GM18520 (cell line): ENCODE results near the gene STMN1.
"Not testable (repeated sequence)": the region's sequence is repeated elsewhere in the genome, so short reads cannot be mapped to it uniquely, and the experiment has no call there.

Experiments
- ATAC-seq: cut with Tn5 transposase; IDR thresholded peaks from one replicate; pipeline ENCODE4 v1.9.1; 2021; ENCODE audit not compliant: unreplicated experiment

The STMN1 gene

DNA sequence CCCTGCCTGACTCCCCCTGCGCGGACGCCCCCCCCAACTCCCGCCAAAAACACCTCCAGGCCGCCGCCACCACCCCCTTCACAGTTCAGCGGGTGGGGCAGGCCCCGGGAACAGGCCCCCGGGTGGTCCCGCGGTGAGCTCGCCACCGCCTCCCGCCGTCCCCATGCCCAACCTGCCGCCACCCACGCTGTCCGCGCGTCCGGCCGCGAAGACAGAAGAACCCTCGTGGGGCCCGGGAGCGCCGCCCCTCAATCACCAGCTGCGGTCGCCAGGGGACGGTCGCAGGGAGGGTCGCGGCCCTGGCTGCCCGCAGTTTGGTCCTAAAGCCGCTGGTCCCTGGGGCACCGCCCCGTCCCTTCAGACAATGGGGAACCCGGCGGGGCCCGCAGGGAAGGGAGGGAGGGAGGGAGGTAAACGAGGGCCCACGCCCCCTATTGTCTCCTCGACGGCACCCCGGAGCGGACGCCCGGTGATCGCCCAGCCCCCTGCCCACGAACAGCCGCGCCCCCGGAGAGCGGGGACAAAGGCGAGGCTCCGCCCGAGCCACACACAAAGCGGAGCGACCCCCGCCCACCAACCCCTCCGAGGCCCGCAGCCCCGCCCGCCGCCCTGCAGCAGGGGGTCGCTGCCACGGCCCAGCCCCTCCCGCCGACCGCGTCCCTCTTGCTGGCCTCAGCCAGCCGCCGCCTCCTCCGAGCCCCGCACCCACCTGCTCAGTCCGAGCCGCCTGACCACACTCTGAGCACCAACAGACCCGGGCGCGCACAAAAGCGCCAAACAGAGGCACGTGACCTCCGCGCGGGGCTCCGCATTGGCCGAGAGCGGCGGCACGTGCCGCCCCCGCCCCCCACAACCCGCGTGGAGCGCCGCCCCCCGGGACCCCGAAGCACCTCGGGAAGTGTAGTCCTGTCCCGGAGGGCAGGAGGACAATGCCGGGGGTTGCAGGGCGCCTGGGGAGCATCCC lies at the start of gene STMN1:
Gene STMN1 (minus strand): TSS at position 740 of the 964 bp plus-strand sequence. CDS start 1,743 bp downstream, outside the sequence.
- ATAC-seq: peak; percentile 46

DNA sequence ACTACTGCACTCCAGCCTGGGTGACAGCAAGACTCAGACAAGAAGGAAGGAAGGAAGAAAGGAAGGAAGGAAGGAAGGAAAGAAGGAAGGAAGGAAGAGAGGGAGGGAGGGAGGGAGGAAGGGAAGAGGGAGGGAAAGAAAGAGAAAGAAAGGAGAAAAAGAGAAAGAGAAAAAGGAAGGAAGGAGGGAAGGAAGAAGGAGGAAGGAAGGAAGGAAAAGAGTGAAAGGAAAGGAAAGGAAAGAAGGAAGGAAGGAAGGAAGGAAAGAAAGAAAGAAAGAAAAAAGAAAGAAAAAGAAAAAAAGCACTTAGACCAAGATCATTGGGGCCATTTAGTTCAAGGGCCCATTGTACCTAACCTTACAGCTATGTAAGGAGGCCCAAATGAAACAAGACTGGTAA lies 49.3 kb upstream of the STMN1 start:
- no peak for ATAC-seq

DNA sequence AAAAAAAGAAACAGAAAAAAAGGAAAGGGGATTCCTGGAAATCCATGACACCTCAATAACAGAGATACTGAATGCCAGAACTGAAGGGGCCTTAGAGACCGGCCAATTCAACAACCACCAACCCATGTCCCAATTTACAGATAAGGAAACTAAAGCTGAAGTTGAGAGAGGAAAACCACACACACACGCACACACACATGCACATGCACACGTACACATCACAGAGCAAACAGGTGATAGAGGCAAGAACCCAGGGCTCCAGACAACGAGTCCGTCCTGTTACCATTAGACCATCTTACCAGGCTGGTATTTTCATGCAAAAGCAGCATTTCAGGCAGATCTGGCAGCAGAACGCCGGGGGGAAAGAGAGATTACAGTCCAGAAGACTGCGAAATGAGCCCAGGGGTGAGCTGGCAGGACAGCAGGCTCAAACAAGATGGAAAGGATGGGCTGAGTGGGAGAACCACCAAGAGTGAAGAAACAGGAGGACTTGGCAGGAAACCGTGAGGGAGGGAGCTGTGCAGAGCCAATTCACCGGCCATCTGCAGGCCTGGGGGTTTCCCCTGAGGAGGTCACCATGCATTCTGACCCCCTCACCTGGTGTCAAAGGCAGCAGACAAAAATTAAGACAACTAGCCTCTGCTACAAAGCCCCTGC lies 48.2 kb upstream of the STMN1 start:
- no peak for ATAC-seq

DNA sequence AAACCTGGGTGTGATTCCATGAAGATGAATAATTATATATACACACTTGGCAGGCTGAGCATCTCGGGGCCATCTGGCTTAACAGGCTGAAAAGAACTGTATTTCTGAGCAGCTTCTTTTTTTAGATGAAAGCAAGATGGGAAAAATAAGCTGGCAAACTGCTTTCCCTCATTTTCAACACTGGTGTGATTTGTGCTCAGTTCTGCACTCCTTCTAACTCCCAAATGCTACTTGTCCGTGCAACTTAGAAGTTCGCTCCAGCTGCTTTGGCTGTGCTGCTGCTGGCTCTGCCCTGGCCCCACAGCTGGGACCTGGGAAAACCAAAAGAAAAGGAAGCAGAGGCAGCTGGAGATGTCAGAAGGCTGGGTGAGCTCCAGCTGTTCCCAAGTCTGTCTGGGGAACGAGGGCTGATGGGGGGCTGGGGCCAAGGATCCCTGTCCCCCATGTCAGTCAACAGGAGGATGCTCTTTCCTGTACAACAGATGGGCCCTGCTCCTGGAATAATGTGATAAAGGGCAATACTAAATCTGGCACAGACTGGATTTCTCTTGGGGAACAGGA lies 46.7 kb upstream of the STMN1 start:
- no peak for ATAC-seq

DNA sequence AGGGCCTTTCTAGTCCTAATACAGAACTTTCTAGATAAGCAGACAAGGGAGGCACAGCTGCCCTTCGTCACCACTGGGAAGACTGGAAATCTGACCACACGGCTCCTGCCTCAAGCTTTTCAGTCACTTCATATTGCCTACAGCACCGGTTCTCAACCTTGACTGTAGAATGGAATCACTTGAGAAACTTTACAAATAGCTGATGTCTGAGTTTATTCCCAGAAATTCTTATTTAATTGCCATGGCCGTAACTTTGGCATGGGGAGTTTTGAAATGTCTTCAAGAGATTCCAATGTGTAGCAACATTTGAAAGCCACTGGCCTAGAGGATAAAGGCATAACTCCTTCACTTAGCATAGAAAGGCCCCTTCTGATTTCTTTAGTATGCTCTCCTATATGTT lies 42.4 kb upstream of the STMN1 start:
- no peak for ATAC-seq

DNA sequence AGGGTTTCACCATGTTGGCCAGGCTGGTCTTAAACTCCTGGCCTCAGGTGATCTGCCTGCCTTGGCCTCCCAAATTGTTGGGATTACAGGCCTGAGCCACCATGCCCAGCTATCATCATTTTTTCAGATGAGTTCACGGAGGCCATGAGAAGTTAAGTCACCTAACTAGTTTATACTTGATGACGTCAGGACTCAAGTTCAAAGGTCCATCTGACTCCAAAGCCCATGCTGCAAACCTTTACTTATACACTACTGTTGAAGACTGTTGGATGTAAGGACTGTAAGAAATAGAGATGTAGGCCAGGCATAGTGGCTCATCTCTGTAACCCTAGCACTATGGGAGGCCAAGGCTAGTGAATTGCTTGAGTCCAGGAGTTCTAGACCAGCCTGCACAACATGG lies 40.8 kb upstream of the STMN1 start:
- no peak for ATAC-seq

DNA sequence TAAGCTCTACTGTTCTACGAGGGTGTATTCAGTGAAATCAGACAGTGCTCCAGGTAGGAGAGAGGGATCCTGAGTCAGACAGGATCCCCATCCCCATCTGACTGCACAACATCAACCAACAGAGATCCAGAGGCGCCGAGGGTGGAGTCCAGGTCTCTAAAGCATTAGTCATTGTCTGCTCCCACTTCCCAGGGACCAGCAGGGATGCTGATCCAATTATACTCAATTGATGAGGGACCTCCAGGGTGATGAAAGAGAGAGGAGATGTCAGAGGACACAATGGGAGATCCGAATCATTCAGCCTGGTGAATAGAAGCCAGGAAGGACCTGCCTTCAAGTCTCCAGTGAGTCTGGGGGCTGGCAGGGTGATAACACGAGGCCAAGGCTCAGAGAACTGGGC lies 39.5 kb upstream of the STMN1 start:
- ATAC-seq: no peak

DNA sequence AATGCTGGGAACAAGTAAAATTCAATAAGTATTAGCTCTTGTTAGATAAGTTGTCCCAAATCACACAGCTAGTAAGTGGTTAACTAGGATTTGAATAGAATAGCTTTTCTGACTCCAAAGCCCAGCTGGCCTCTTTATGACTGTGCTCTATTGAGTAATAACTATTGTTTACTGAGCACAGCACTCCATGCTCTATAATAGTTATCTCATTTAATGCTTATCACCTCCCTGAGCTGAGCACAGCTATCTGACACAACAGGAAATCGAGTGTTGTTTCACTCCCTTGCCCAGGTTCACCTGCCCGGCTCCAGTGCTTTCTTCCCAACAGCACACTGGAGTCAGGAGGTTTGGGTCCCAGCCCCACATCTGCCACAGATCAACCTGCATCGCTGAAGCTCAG lies 38.8 kb upstream of the STMN1 start:
- no peak for ATAC-seq

DNA sequence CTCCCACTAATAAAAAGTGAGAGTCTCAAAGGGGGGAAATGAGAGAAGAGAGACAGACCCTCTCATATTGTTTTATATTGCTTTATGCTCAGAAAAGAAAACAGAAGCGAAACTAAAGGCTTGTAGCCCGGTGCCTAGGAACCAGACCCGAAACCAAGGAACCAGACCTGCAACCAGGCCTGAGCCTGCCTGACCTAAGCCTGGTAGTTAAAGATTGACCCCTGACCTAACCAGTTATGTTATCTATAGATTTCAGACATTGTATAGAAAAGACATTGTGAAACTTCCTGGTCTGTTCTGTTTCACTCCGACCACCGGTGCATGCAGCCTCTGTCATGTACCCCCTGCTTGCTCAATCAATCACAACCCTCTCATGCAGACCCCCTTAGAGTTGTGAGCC lies 37.3 kb upstream of the STMN1 start:
- ATAC-seq: not testable (repeated sequence)

DNA sequence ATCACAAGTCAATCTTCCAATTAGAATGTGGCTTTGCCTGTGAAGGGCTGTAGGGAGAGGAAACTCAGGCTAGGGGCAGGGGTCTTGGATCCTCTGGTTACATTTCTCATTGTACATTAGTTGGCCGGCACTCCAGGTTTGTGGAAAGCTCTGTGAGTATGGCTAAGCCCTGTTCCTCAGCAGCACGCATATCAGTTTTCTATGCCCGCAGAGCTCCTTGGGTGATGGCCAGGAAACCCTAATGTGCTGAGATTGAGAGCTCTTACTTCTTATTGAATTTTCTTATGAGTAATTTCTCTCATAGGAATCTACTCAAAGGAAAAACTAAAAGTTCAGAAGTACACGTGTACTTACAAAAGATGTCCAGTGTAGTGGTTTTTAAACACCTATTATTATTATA lies 30.7 kb upstream of the STMN1 start:
- ATAC-seq: no peak

DNA sequence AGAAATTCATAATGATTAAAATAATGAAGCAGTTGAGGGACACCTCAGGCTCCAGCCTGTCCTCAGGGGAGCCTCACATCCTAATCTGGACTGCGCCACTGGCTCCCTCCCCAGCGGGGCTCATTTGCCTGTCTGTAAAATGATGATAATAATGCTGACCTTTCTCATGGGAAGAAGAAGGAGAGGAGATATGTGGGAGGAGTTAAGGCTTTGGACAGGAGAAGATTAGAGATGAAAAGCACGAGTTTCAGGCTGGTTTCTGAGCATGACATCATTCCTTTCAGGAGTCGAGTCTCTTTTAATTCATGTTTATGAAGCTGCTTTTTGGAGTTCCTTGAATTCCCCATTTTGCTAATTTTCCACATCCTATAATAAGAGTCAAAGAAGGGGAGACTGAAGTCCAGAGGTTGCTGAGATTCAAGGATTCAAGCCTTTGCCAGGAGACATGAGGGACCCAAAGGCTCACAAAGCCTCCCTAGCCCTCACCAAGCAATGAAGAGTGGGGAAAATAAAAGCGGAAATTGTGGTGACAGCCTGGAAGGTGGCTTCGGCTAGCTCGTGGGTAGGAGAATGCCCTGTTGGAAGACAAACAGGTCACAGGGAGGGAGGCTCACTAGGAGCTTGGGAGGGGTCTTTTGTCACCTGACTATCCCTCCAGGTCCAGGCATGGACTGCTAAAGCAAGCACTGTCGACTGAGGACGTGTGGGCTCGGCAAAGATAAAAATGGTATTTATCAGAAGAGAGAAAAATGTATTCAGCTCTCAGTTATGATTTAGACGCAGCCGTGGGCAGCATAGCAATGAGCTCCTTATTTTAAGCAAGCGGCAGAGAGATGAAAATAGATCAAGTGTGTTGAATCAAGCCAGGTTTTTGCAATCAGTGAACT lies 27.5 kb upstream of the STMN1 start:
- ATAC-seq: no peak

DNA sequence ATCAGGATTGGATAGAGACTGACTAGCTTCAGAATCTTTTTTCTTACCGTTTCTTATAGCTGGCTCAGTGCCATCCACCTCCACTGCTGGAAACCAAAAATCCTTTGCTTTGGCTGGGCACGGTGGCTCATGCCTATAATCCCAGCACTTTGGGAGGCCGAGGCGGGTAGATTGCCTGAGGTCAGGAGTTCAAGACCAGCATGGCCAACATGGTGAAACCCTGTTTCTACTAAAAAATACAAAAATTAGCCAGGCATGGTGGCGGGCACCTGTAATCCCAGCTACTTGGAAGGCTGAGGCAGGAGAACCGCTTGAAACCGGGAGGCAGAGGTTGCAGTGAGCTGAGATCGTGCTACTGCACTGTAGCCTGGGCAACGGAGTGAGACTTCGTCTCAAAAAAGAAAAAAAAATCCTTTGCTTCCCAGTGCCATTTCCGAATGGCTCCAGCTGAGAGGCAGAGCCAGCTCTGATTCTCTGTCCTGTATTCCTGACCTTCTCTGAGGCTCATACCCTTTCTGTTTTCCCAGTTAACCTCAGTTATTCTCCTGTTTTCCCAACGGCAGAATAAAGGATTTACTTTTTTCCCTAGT lies 26.7 kb upstream of the STMN1 start:
- not testable (repeated sequence) for ATAC-seq

DNA sequence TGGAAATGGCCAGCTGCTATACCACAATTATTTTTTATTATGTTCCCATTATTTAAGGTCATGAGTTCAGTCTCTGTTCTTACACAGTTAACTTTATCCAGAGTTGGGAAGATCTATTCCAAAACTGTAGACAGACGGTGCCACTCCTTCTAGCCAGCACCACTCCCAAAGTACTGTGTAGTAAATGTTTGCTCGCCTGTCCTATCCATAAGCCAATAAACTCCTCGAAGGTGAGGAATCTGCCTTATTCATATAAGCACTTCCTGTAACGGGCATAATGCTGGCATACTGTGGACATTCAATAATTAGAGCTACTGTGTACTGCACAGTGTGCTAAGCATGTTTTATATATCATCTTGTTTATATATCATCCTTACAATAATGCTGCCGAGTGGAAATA lies 26.1 kb upstream of the STMN1 start:
- ATAC-seq: no peak

DNA sequence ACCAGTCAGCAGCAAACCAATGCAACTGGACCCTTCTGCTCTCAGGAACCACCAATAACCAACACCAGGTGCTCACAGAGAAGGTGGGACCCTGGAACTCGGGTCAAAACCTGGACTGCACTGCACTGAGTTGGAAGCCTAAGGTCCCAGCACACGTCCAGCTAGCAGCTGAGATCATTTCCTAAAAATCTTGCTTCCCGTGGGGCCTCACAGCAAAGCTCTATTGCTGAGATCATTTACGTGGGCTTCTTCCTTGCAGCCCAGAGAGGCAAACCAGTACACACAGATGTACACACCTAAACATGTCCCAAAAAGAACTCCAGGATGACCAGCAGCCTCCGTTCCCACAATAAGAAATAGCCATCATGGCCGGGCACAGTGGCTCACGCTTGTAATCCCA lies 22.8 kb upstream of the STMN1 start:
- no peak for ATAC-seq

DNA sequence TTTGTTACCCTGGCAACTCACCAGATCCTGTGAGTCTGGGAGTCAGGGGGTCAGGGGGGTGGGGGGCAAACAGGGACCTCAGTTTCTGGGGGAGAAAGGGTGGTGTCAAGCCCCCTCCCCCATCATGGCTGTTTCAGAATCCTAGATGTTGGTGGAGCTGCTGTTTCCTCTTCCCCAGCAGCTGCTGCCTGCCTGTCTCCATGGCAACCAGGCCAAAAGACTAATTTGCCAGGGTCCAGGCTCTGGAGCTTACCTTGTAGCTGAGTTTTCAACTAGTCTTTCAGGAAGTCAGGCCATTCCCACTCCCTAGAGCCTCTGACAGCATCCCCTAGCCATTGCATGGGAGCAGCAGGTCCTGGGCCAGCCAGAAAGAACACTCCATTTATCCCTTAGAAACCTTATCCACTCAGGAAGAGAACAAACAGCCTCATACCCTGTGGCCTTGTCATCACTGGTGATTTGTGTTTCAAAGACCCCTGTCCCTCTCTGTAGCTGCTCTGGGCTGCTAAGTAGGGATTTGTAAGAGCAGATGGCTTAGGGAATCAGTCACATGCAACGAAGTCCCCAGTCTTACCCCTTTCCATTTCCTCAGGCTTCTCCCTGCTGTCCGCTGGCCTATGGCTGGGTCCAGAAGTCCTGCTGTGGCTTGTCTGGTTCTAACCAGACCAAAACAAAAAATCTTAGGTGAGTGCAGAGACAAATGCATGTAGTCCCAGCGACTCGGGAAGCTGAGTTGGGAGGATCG lies 21.5 kb upstream of the STMN1 start:
- ATAC-seq: no peak

DNA sequence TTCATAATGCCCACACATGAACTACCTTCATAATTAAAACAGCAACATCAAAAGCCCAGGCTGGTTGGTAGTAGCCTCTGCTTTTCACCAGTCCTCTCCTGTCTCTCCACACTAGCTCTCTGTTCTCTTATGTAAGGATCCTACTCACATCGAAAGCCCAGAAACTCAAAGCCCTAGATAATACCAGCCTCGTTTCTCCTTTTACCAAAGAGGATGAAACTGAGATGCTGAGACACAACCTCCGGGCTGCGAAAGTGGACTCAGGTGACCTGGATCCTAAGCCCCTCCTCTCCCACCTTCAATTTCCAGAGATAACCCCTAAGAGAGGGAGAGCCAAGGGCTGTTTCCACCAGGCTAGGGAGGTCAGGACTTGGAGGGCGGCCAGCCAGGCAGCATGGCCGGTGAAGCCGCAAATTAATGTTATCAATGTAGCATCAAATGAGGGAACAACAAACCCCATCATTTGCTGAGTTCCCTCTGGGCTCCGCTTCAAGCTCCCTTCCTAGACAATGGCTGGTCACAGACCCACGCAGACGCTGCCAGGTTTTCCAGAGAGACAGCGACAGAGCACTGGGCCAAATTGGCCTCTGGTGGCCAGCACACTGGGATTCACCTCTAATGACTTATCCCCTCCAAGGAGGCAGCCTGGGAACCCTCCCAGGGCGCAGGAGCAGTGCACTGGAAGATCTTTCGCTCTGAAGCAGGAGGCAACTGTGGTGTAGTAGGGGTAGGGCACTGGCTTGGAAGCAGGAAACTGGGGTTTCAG lies 20.7 kb upstream of the STMN1 start:
- no peak for ATAC-seq

DNA sequence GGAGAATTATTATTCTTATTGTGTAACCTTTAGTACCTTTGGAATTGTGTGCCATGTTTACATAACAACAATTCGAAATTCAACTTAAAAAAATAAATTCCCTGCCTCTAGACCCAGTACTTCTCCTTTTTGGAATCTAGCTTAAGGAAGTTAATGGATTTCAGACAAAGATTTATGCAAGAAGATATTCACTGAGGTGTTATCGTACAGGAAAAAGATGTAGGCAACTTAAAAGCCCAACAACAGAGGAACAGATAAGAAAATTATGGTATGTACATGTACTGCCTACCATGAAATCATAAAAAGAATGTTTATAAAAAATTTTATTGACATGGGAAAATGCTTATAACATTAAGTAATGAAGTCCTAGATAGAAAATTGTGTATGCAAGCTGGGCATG lies 18.2 kb upstream of the STMN1 start:
- no peak for ATAC-seq

DNA sequence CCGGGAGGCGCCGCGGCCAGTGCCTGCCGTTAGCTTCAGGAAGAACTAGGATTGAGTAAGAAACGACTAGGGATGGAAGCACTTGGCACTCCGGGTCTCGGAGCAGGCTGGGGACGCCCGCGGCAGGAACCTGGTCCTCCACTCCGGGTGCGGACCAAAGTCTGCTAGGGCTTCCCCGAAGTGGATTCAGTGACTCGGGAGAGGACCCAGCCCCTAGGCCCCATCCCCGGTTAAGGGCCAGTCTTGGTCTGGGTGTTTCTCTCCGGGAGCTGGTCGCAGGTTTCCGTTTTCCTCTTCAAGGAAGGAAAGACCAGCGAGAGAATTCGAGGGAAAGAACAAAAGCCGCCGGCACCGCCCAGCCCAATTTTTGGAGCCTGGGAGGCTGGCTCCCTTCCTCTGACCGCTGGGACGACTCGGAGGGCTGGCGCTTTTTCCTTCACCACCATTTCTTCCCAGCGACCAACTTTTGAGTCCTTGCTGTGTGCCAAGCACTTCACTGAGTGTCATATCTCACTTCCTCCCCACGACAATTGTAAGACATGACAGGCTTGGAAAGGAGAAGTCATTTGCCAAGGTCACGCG lies 16.8 kb upstream of the STMN1 start:
- no peak for ATAC-seq
